Adrenal gland (tissue), 12 donors: ENCODE data around the gene COQ2. TPM values are rescaled to one million over a fixed set of nuclear protein-coding genes. Genes with fewer than 3 reads are reported as not detected.

Experiments
- DNase-seq, 7 donors: peaks; one replicate each; pipeline ENCODE4 v3.0.0-alpha.2; 2019 to 2020
- H3K27ac ChIP-seq, 5 donors: fragments of 200-600 bp; sonication (generic) in 4 of 5; 1 replicate in 3 of 5; 2 replicates in 2 of 5; pipeline versions ENCODE4 v1.5.1 to v1.8.0; 2016 to 2020; ENCODE audit warnings: mild to moderate bottlenecking in 1 of 5
- H3K27me3 ChIP-seq: fragments of 200-600 bp; 2 replicates; pipeline ENCODE4 v1.8.0; 2021
- H3K36me3 ChIP-seq, 2 donors: fragments of 200-600 bp; replicated peaks in 1 of 2; 1 replicate in 1 of 2; 2 replicates in 1 of 2; pipeline versions ENCODE4 v1.5.1 to v1.8.0; 2018 to 2022
- H3K4me1 ChIP-seq, 2 donors: fragments of 200-600 bp; replicated peaks in 1 of 2; 1 replicate in 1 of 2; 2 replicates in 1 of 2; pipeline versions ENCODE4 v1.5.1 to v1.8.0; 2018 to 2021
- H3K4me3 ChIP-seq, 4 donors: fragments of 200-600 bp; sonication (generic) in 3 of 4; one replicate each; pipeline ENCODE4 v1.5.1; 2016 to 2018
- H3K9me3 ChIP-seq, 3 donors: fragments of 200-600 bp; sonication (generic) in 1 of 3; replicated peaks in 1 of 3; 1 replicate in 2 of 3; 2 replicates in 1 of 3; pipeline versions ENCODE4 v1.5.1 to v1.8.0; 2016 to 2021
- CTCF ChIP-seq, 6 experiments: fragments of 450-650 bp in 4 of 6; fragments of 200-600 bp in 2 of 6; sonication (generic) in 1 of 6; IDR thresholded peaks; 1 replicate in 5 of 6; 2 replicates in 1 of 6; pipeline versions ENCODE4 v1.5.1 to v1.8.0; 2016 to 2021; ENCODE audit warnings: antibody characterized with exemption in 6 of 6, mild to moderate bottlenecking in 2 of 6, moderate library complexity in 1 of 6
- POLR2A ChIP-seq, 2 donors: fragments of 450-650 bp; IDR thresholded peaks; one replicate each; pipeline ENCODE4 v1.6.1; 2017; ENCODE audit warnings: antibody characterized with exemption in 2 of 2, mild to moderate bottlenecking in 2 of 2, moderate library complexity in 1 of 2
- WGBS, 4 donors: extraction: QIAGEN DNeasy Blood & Tissue Kit in 2 of 4; methylation state at CpG; one replicate each; pipeline versions ENCODE4 v1.1.5 to v1.1.7; 2013 to 2017; 5-methylcytosine and 5-hydroxymethylcytosine counted together
- intact Hi-C, 2 donors: fragments of 100-400 bp; cut with DNase I; formaldehyde crosslinking; loops; one replicate each; pipeline versions ENCODE4 v1.14.1 to v1.15.0; 2022 to 2023
- polyA plus RNA-seq, 3 donors: library from polyadenylated mRNA; stranded (reverse); fragments of 200-250 nt in 2 of 3; fragments of 350-450 nt in 1 of 3; fragmentation: Illumina TruSeq in 1 of 3; extraction: RNeasy Lipid Tissue Mini Kit (QIAGEN cat#74804) in 1 of 3; gene quantifications; one replicate each; pipeline ENCODE4 v1.2.3, GENCODE V29; 2013 to 2014
- total RNA-seq, 9 donors: library from RNA; depleted of rRNA in 4 of 9; stranded (reverse); fragments of >200 nt in 4 of 9; fragments of 120-200 nt in 1 of 9; fragmentation: NEBNext Ultra II Directional in 1 of 9; extraction: Animal tissue kit (Norgen Biotek cat#: 25700) in 1 of 9; gene quantifications; one replicate each; pipeline versions ENCODE4 v1.1.0 to v1.2.4, GENCODE V29; 2013 to 2023
- donor health status: healthy with polysubstance abuse.
- donor health status: Bipolar disorder and iron deficiency.
- donor health status: DM: yes; HTN: yes; CAD: no.
- donor health status: DM: no; HTN: no; CAD: no.
- donor health status: DM: no; HTN: no; CAD: no.
- donor health status: DM: yes; HTN: yes; CAD: no.

Gene COQ2
- total and polyA plus RNA-seq, 12 donors: 10.5 to 73.9 (median 30.9) TPM

DNA sequence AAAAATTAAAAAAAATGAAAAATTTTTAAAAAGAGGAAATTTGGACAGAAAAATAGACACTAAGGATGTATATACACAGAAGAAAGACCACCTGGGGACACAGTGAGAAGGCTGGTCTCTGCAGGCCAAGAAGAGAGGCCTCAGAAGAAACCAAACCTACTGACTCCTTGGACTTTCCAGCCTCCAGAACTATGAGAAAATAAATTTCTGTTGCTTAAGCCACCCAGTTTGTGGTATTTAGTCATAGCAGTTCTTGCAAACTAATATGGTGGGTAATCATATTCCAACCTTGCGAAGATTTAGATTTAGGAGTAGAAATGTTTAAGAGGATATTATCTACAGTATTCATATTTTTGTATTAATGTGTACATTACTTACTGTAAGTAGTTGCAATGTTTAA, 56.4 kb downstream of the COQ2 start:
- H3K9me3 ChIP-seq: no peaks in the 10 kb centered on the region
- intact Hi-C loops: no loop called here
- DNase-seq: no peak
- H3K27me3 ChIP-seq: no peaks in the 10 kb centered on the region
- TF ChIP-seq CTCF (IDR thresholded peaks at IDR 0.05) (no peak), POLR2A (IDR thresholded peaks at IDR 0.05) (no peak)
- H3K4me1 ChIP-seq: no peaks in the 10 kb centered on the region
- no peak overlapping the region for H3K4me3 ChIP-seq
- H3K36me3 ChIP-seq: no peaks in the 10 kb centered on the region
- 95 to 100% (median 97%) methylated on average over 1 of the region's 1 CpG for WGBS, 4 donors
- H3K27ac ChIP-seq: no peak overlapping the region

- Histone ChIP-seq H3K4me3 (no peak overlapping the region), H3K36me3 (no peaks in the 10 kb centered on the region), H3K27me3 (no peaks in the 10 kb centered on the region), H3K27ac (no peak overlapping the region), H3K9me3 (no peaks in the 10 kb centered on the region), H3K4me1 (peaks cover 0 to under 1% of the 10 kb centered on the region in 2 donors)
- TF ChIP-seq POLR2A (IDR thresholded peaks at IDR 0.05) (no peak), CTCF (IDR thresholded peaks at IDR 0.05) (no peak)
- DNase-seq: no peak
- WGBS, 4 donors: 89 to 95% (median 94%) methylated on average over 6 of the region's 6 CpGs
- intact Hi-C loops: no loop called here
These were observed 59.9 kb downstream of the COQ2 start for GRCh38 chr4:83224502-83225197.

GRCh38 chr4:83223781-83224180, 60.8 kb downstream of the COQ2 start:
- no peak overlapping the region for H3K27ac ChIP-seq
- no peak for TF ChIP-seq POLR2A (IDR thresholded peaks at IDR 0.05)
- TF ChIP-seq CTCF (IDR thresholded peaks at IDR 0.05): no peak
- 95 to 98% (median 97%) methylated on average over 3 of the region's 3 CpGs for WGBS, 4 donors
- intact Hi-C loops: no loop called here
- H3K4me3 ChIP-seq: no peak overlapping the region
- no peaks in the 10 kb centered on the region for H3K36me3 ChIP-seq
- peaks cover 0 to 6% of the 10 kb centered on the region in 2 donors for H3K4me1 ChIP-seq
- no peak for DNase-seq
- H3K27me3 ChIP-seq: no peaks in the 10 kb centered on the region
- H3K9me3 ChIP-seq: no peaks in the 10 kb centered on the region

DNA sequence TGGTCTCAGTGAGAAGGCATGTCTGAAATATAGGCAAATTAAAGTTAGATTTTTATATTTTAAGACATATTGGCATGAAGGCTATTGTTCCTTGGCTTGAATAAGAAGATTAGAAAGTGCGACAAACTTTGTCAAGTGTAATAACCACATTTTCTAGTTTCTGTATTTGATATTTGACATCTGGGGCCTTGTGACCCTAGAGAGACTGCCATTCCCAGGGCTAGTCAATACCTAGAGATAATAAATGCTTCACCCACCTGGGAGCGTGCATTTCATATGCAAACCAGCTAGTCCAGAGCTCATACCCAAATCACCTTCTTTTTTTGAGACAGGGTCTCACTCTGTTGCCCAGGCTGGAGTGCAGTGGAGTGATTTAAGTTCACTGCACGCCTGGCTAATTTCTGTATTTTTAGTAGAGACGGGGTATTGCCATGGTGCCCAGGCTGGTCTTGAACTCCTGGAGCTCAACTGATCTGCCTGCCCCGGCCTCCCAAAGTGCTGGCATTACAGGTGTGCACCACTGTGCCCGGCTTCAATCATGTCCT, 62.6 kb downstream of the COQ2 start:
- TF ChIP-seq CTCF (IDR thresholded peaks at IDR 0.05) (no peak), POLR2A (IDR thresholded peaks at IDR 0.05) (no peak)
- Histone ChIP-seq H3K27ac (no peak overlapping the region), H3K4me3 (no peak overlapping the region), H3K36me3 (no peaks in the 10 kb centered on the region), H3K9me3 (no peaks in the 10 kb centered on the region), H3K27me3 (no peaks in the 10 kb centered on the region), H3K4me1 (peaks cover 0 to 6% of the 10 kb centered on the region in 2 donors)
- DNase-seq: no peak
- WGBS, 4 donors: 96 to 97% (median 96%) methylated on average over 6 of the region's 6 CpGs
- intact Hi-C loops: no loop called here
